Upper lobe of right lung (tissue), 1 donor: ENCODE measurements around the gene ZNF2. TPM values are rescaled to one million over a fixed set of nuclear protein-coding genes. Genes with fewer than 3 reads are reported as not detected.
A peak's percentile ranks its signal among the peaks of the same experiment; 100 is the strongest.

Experiments
- ATAC-seq: fragments of 200-7000 bp; cut with Tn5 transposase; one replicate; pipeline ENCODE4 v1.9.1; 2020; ENCODE audit warnings: mild to moderate bottlenecking, moderate library complexity
- DNase-seq: peaks from one replicate; pipeline ENCODE4 v3.0.0-alpha.2; 2020
- H3K27ac ChIP-seq: fragments of 200-600 bp; one replicate; pipeline ENCODE4 v1.8.0; 2022
- H3K27me3 ChIP-seq: fragments of 200-600 bp; one replicate; pipeline ENCODE4 v1.8.0; 2022; ENCODE audit warnings: mild to moderate bottlenecking
- H3K36me3 ChIP-seq: fragments of 200-600 bp; one replicate; pipeline ENCODE4 v1.8.0; 2022
- H3K4me1 ChIP-seq: fragments of 200-600 bp; one replicate; pipeline ENCODE4 v1.8.0; 2022
- H3K4me3 ChIP-seq: fragments of 200-600 bp; one replicate; pipeline ENCODE4 v1.8.0; 2022; ENCODE audit warnings: mild to moderate bottlenecking
- H3K9me3 ChIP-seq: fragments of 200-600 bp; one replicate; pipeline ENCODE4 v1.8.0; 2022
- intact Hi-C: fragments of 100-400 bp; cut with DNase I; formaldehyde crosslinking; loops from one replicate; pipeline ENCODE4 v1.11.0; 2022
- total RNA-seq: library from RNA; stranded (reverse); fragmentation: NEBNext Ultra II Directional; extraction: Animal tissue kit (Norgen Biotek cat#: 25700); gene quantifications from one replicate; pipeline ENCODE4 v1.2.1, GENCODE V29; 2021
- TF ChIP-seq, protein P1 (sequence below): fragments of 200-600 bp; IDR thresholded peaks from one replicate; pipeline ENCODE4 v1.8.0; 2022; ENCODE audit warnings: antibody characterized with exemption
- donor health status: DM: no; HTN: yes; CAD: no; lungs with severe emphysema.

The ZNF2 gene
- total RNA-seq, 1 donor from 2014 or later, result 4.7 TPM

DNA sequence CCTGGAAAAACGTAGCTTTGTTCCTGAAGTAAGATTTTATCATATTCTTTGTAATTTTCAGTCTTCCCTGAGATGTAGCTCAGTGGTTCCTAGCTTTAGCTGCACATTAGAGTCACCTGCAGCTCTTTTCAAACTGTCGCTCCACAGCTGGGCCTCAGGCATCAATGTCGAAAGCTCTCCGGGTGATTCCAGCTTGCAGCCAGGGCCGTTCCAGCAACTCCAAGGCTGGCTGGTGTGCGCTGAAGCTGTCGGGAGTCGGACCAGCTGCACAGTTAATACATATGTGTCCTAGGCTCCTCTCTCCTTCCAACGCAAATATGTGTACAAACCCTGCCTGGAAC is 609 bp upstream of the ZNF2 start:
- DNase-seq (no peak), ATAC-seq (no peak)
- Histone ChIP-seq H3K27me3 (no peaks in the 10 kb centered on the region), H3K9me3 (no peaks in the 10 kb centered on the region), H3K27ac (peak overlapping the region; percentile 94), H3K4me3 (peak overlapping the region; percentile 78), H3K4me1 (peaks cover 18% of the 10 kb centered on the region), H3K36me3 (no peaks in the 10 kb centered on the region)
- TF ChIP-seq, protein P1, sequence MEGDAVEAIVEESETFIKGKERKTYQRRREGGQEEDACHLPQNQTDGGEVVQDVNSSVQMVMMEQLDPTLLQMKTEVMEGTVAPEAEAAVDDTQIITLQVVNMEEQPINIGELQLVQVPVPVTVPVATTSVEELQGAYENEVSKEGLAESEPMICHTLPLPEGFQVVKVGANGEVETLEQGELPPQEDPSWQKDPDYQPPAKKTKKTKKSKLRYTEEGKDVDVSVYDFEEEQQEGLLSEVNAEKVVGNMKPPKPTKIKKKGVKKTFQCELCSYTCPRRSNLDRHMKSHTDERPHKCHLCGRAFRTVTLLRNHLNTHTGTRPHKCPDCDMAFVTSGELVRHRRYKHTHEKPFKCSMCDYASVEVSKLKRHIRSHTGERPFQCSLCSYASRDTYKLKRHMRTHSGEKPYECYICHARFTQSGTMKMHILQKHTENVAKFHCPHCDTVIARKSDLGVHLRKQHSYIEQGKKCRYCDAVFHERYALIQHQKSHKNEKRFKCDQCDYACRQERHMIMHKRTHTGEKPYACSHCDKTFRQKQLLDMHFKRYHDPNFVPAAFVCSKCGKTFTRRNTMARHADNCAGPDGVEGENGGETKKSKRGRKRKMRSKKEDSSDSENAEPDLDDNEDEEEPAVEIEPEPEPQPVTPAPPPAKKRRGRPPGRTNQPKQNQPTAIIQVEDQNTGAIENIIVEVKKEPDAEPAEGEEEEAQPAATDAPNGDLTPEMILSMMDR, result no peak
- intact Hi-C loops, result no loop called here

DNA sequence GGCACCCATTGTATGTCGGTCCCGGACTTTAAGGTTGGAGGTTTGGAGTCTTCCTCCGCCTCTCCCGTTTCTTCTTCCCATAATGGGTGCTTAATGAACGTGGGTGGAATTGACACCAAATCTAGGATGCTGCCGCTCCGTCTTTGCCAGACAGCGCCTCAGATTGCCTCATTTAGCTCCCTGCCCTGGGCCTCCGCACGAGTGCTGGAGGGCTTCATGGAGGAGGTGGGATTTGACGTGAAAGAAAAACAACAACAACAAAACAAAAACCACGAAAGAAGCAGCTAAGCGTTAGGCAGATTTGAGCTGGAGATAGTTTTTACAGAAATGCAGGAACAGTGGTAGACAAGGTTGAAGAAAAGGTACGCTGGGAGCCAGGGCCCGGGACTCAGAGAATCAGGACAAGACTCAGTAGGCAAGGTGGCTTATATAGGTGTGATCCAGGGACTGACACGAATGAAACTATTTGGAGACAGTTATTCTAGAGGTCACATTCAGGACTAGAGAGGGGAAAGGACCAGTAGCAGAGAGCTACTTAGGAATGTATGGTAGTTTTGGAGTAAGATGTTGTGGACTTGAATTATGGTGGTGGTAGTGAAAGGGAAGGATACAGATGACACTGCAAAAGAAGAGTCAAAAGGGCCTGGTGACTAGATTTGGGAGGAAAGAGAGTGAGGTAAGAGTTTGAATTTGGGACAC is 605 bp downstream of the ZNF2 start:
- TF ChIP-seq, protein P1, result no peak
- ATAC-seq (no peak), DNase-seq (no peak)
- Histone ChIP-seq H3K27me3 (no peaks in the 10 kb centered on the region), H3K4me3 (peak overlapping the region; percentile 78), H3K27ac (peak overlapping the region; percentile 94), H3K4me1 (peaks cover 18% of the 10 kb centered on the region), H3K9me3 (no peaks in the 10 kb centered on the region), H3K36me3 (no peaks in the 10 kb centered on the region)
- intact Hi-C loops, result no loop called here

DNA sequence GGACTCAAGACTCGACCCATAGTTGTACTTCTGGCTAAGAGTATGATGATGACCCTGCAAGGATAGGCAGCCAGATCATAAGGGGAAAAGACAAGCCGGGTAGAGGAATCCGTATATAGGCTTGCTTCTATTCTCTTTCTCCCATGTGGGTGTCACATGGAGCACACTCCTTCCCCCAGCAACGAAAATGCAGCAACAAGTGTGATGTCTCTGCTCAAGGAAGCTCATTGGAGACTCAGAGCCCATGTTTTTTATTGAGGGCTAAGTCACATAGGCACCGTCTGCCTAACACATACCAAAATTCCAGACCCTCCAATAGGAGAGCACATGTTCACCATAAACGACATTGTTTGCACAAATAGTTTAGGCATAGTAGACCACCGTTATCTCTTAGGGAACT is 6.3 kb downstream of the ZNF2 start:
- Histone ChIP-seq H3K36me3 (no peaks in the 10 kb centered on the region), H3K9me3 (no peaks in the 10 kb centered on the region), H3K27me3 (no peaks in the 10 kb centered on the region), H3K4me1 (no peaks in the 10 kb centered on the region), H3K4me3 (no peak overlapping the region), H3K27ac (no peak overlapping the region)
- no peak for DNase-seq
- no peak for ATAC-seq
- intact Hi-C loops, result no loop called here
- TF ChIP-seq, protein P1, result no peak

DNA sequence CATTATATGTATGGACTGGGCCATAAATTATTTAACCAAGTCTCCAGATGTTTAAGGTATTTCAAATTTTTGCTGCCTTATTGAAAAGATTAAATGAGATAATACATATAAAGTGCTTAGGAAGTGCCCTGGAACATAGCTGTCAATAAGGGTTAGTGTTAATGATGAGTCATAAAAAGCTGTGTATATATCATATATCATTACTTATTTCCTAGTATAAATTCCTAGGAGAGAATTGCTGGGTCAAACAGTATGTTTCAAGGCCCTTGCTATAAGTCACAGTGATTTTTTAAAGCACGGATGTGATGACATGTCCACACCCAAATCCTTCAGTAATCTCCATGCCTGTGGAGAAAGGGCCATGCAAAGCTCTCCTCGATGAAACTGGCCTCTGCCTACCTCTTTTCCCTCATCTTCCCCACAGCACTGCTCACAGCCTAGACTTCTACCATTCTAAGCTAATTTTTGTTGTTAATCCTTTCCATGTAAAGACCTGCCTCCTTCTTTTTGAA is 8.5 kb downstream of the ZNF2 start:
- Histone ChIP-seq H3K4me3 (no peak overlapping the region), H3K27ac (no peak overlapping the region), H3K27me3 (no peaks in the 10 kb centered on the region), H3K36me3 (peaks cover 13% of the 10 kb centered on the region), H3K9me3 (no peaks in the 10 kb centered on the region), H3K4me1 (no peaks in the 10 kb centered on the region)
- TF ChIP-seq, protein P1, result no peak
- ATAC-seq (no peak), DNase-seq (no peak)
- intact Hi-C loops, result no loop called here

DNA sequence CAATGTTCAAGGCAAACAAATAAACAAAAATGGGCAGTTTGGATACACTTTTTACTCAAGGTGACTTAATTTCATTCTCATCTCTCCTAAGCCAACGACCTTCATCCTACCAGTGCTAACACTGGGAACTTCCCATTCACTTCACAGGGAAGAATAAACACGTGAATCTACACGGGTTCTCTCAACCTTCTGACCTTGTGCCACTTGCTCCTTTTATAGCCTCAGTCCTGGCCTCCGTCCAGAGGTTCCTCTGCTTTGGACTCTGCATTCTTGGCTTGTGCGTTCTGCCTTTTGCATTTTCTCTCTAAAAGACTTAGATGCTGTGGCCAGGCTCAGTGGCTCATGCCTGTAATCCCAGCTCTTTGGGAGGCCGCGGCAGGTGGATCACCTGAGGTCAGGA is 13.8 kb downstream of the ZNF2 start:
- Histone ChIP-seq H3K27me3 (no peaks in the 10 kb centered on the region), H3K4me3 (no peak overlapping the region), H3K36me3 (peaks cover 46% of the 10 kb centered on the region), H3K9me3 (no peaks in the 10 kb centered on the region), H3K27ac (no peak overlapping the region), H3K4me1 (no peaks in the 10 kb centered on the region)
- DNase-seq (no peak), ATAC-seq (no peak)
- TF ChIP-seq, protein P1, result no peak
- intact Hi-C loops, result no loop called here
